Esophagus squamous epithelium (tissue), 5 donors: ENCODE data around the gene GAA. TPM values are rescaled to one million over a fixed set of nuclear protein-coding genes. Genes with fewer than 3 reads are reported as not detected.
A peak's percentile ranks its signal among the peaks of the same experiment; 100 is the strongest.

ENCODE experiments used
- DNase-seq: peaks from one replicate; lab custom pipeline; 2025; lab: John Stamatoyannopoulos, UW
- H3K27ac ChIP-seq, 4 donors: fragments of 200-600 bp; sonication (generic); one replicate each; pipeline ENCODE4 v1.5.1; 2016 to 2019; ENCODE audit warnings: mild to moderate bottlenecking in 1 of 4
- H3K27me3 ChIP-seq, 4 donors: fragments of 200-600 bp; sonication (generic); 1 replicate in 3 of 4; 2 replicates in 1 of 4; pipeline versions ENCODE4 v1.5.1 to v1.6.0; 2017 to 2021; ENCODE audit warnings: antibody characterized with exemption in 1 of 4
- H3K36me3 ChIP-seq, 3 donors: fragments of 200-600 bp; sonication (generic); one replicate each; pipeline ENCODE4 v1.5.1; 2016 to 2019
- H3K4me1 ChIP-seq, 3 donors: fragments of 200-600 bp; sonication (generic); one replicate each; pipeline ENCODE4 v1.5.1; 2017 to 2019
- H3K4me3 ChIP-seq, 4 donors: fragments of 200-600 bp; sonication (generic); 1 replicate in 3 of 4; 2 replicates in 1 of 4; pipeline ENCODE4 v1.5.1; 2016 to 2019; ENCODE audit warnings: mild to moderate bottlenecking in 2 of 4, moderate library complexity in 1 of 4
- H3K9me3 ChIP-seq, 3 donors: fragments of 200-600 bp; sonication (generic); one replicate each; pipeline ENCODE4 v1.5.1; 2016 to 2019
- CTCF ChIP-seq, 6 experiments: fragments of 450-650 bp in 4 of 6; fragments of 200-600 bp in 2 of 6; sonication (generic) in 2 of 6; IDR thresholded peaks; one replicate each; pipeline ENCODE4 v1.5.1; 2016 to 2019; ENCODE audit warnings: antibody characterized with exemption in 6 of 6, mild to moderate bottlenecking in 4 of 6, moderate library complexity in 4 of 6
- POLR2A ChIP-seq, 4 donors: fragments of 450-650 bp; IDR thresholded peaks; one replicate each; pipeline ENCODE4 v1.6.1; 2017; ENCODE audit warnings: antibody characterized with exemption in 4 of 4, mild to moderate bottlenecking in 4 of 4, moderate library complexity in 3 of 4
- WGBS, 2 donors: methylation state at CpG; one replicate each; pipeline ENCODE4 v1.1.5; 2018; 5-methylcytosine and 5-hydroxymethylcytosine counted together
- intact Hi-C: fragments of 100-400 bp; cut with DNase I; formaldehyde crosslinking; loops from one replicate; pipeline ENCODE4 v1.15.0; 2022
- total RNA-seq, 4 donors: library from RNA; depleted of rRNA; stranded (reverse); fragments of >200 nt; gene quantifications; one replicate each; pipeline ENCODE4 v1.1.0, GENCODE V29; 2016
- donor health status: DM: yes; HTN: yes; CAD: no.

Gene GAA
- total RNA-seq = 10 to 100 TPM; 14.3 to 50.4 (median 28.7) TPM

- WGBS, 2 donors = 0 to 1% methylated on average over 1 to 17 of the region's 114 CpGs
- TF ChIP-seq POLR2A (IDR thresholded peaks at IDR 0.05) = peak in 2 of 4 donors; percentile 58 to 62
- peak; percentile 64 to 99 (median 96) for TF ChIP-seq CTCF (IDR thresholded peaks at IDR 0.05)
- no peak for DNase-seq
Measured at GRCh38 chr17:80101011-80101945, at the start of gene GAA. TSS of gene GAA (plus strand) at chr17:80101581. CDS start at chr17:80104587, 3,006 bp downstream.

GRCh38 chr17:80051681-80052080 is 49.7 kb upstream of the GAA start:
- Histone ChIP-seq H3K4me1 (peaks cover 0 to 10% (median 0%) of the 10 kb centered on the region in 3 donors), H3K27me3 (no peaks in the 10 kb centered on the region), H3K9me3 (no peaks in the 10 kb centered on the region), H3K36me3 (no peaks in the 10 kb centered on the region), H3K4me3 (no peak overlapping the region), H3K27ac (no peak overlapping the region)
- intact Hi-C loops = no loop called here
- DNase-seq = no peak
- 70 to 100% methylated on average over 2 to 5 of the region's 11 CpGs for WGBS, 2 donors
- no peak for TF ChIP-seq CTCF (IDR thresholded peaks at IDR 0.05)
- no peak for TF ChIP-seq POLR2A (IDR thresholded peaks at IDR 0.05)

More at GRCh38 chr17:80101011-80101945, at the start of gene GAA:
- Histone ChIP-seq H3K9me3 (no peaks in the 10 kb centered on the region), H3K36me3 (no peaks in the 10 kb centered on the region), H3K4me3 (peak within 1 kb of the TSS; percentile 56 to 88 (median 82)), H3K27me3 (no peaks in the 10 kb centered on the region), H3K27ac (peak within 1 kb of the TSS; percentile 85 to 92 (median 86)), H3K4me1 (peaks cover 14 to 56% (median 24%) of the 10 kb centered on the region in 3 donors)
- intact Hi-C loops = no loop called here

- 88 to 92% methylated on average over 10 of the region's 10 CpGs for WGBS, 2 donors
- no peaks in the 10 kb centered on the region for H3K27me3 ChIP-seq
- no peaks in the 10 kb centered on the region for H3K36me3 ChIP-seq
- H3K4me1 ChIP-seq = peaks cover 0 to 10% (median 0%) of the 10 kb centered on the region in 3 donors
- intact Hi-C loops = no loop called here
- no peak overlapping the region for H3K4me3 ChIP-seq
- no peaks in the 10 kb centered on the region for H3K9me3 ChIP-seq
- TF ChIP-seq POLR2A (IDR thresholded peaks at IDR 0.05) = no peak
- no peak for TF ChIP-seq CTCF (IDR thresholded peaks at IDR 0.05)
- peak overlapping the region in 2 of 4 donors; percentile 25 to 54 for H3K27ac ChIP-seq
- no peak for DNase-seq
Measured at GRCh38 chr17:80053102-80053501, 48.3 kb upstream of the GAA start.

- H3K4me1 ChIP-seq = peaks cover 0 to 17% (median 0%) of the 10 kb centered on the region in 3 donors
- no peaks in the 10 kb centered on the region for H3K27me3 ChIP-seq
- no peaks in the 10 kb centered on the region for H3K9me3 ChIP-seq
- intact Hi-C loops = no loop called here
- WGBS, 2 donors = 84 to 91% methylated on average over 9 of the region's 9 CpGs
- H3K4me3 ChIP-seq = no peak overlapping the region
- H3K27ac ChIP-seq = no peak overlapping the region
- no peak for TF ChIP-seq CTCF (IDR thresholded peaks at IDR 0.05)
- no peak for TF ChIP-seq POLR2A (IDR thresholded peaks at IDR 0.05)
- H3K36me3 ChIP-seq = peaks cover 0 to 6% (median 0%) of the 10 kb centered on the region in 3 donors
- DNase-seq = no peak
Measured at GRCh38 chr17:80055597-80055996, 45.8 kb upstream of the GAA start.
